Neural cell (in vitro differentiated cells): ENCODE results near the gene SMAP1.

Source experiments
- MXI1 ChIP-seq: fragments of 450-650 bp; conservative IDR thresholded peaks from 2 replicates; pipeline ENCODE4 v1.6.1; 2014; ENCODE audit warnings: antibody characterized with exemption, mild to moderate bottlenecking; ENCODE audit not compliant: poor library complexity, severe bottlenecking
- RAD21 ChIP-seq: fragments of 450-650 bp; conservative IDR thresholded peaks from 2 replicates; pipeline ENCODE4 v1.6.1; 2014; ENCODE audit warnings: antibody characterized with exemption, mild to moderate bottlenecking, moderate library complexity

DNA sequence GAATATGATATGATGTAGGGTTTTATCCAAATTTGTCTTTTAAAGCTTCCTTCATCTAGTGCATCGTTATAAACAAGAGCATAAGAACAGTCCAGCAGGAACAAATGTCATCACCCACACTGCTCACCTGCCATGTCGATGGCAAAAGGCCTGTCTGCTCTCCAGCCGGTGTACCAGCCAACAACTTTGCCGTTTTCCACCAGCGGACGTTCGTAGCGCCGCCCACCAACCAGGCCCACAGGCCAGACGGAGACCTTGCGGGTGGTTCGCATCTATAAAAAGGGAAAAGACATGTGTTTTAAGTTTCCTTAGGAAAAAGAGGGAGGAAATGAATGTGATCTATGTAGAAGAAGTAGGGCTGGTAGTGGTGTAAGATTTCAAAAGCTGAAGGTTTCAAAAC lies 226.3 kb downstream of the SMAP1 start:
- no peak for TF ChIP-seq RAD21
- no peak for TF ChIP-seq MXI1
